Stimulated activated CD4-positive, alpha-beta T cell treated with anti-CD3 and anti-CD28 coated beads, Interleukin-15, amount 100 ng/mL, for 24 hours (primary cell): Measurements from ENCODE around the gene PIP5KL1.
"Not testable (repeated sequence)": the region's sequence is repeated elsewhere in the genome, so short reads cannot be mapped to it uniquely, and the experiment has no call there.

Experiments used
- DNase-seq: peaks from one replicate; pipeline ENCODE4 v3.0.0-alpha.2; 2020

The PIP5KL1 gene

DNA sequence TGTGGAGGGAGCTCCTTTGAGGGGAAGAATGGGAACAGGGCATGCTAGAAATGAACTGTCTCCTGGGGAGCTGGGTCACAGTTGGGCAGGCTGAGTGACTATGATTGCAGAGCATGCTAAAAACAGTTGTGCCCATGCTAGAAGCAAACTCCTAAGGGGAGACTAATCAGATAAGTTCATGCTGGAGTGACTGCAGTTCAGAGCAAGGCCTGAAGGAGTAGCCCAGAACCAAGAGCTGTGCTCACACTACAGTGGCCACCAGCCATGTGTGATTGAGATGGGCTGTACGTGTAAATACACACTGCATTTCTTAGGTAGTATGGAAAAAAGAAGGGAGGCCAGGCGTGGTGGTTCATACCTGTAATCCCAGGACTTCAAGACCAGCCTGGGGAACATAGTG, 42.8 kb downstream of the PIP5KL1 start:
- DNase-seq = no peak

DNA sequence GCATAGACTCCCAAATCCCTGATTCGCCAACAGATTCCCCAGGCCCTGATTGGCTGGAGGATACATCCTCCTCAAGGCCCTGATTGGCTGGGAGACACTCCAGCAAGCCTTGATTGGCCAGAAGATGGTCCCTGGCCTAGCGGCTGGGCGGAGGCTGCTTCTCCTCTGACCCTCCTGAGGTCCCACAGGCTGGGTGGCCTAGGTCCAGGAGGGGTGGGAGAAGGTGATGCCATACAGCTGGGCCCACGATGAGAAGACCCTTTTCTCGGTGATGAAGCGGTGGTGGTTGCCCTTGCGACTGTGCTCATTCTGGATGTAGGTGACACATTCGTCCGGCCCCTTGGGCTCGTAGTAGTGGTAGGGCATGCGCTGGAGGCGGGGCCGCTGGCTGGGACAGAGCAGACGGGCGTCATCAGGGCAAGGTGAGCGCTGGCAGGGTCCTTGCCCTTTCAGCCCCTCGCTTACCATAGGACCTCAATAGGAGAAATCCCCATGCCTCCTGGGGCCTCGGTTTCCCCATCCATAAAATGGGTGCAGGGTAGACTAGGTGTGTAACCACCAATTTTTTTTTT, 44.1 kb downstream of the PIP5KL1 start:
- DNase-seq = no peak

GRCh38 chr9:127885508-127886281, 44.9 kb downstream of the PIP5KL1 start:
- no peak for DNase-seq

DNA sequence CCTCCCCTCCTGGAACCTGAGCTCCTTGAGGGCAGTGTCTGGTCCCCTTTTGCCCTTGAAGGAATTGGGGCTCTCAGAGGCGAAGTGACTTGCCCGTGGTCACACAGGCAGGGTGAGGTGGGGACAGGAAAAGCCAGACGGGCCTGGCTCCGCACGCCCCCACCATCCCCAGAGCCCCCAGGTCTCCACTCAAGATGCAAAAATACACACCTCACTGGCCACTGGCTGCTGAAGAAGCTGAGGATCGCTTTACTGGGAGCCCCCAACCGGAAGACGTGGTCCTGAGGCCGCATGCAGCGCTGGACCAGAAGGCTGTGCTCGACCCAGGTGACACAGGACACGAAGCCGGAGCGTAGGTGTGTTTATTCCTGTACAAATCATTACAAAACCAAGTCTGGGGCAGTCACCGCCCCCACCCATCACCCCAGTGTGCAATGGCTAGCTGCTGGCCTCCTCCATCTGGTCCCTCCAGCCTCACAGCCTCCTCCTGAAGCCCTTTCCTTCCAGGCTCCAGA, 45.5 kb downstream of the PIP5KL1 start:
- no peak for DNase-seq

DNA sequence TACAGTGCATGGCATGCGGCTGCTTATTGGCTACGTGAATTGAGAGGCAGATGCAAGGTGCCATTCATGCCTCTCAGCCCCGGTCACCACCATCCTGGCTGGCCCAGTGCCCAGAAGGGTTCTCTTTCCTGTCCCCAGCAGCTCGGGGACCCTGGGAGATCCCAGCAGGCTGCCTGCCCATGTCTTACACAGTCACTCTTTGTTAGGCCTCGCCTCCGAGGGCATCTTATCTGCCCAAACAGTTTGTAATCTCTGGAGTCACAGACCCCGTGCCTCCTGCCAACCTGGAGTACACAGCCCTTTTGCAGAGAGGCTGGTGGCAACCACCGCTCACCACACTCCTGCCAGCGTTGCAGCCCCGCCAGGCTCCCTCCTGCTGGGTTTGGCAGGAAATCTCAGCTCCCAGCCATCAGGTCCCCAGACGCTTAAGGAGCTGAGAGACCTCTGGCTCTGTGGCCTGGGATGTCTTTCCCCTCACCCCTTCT, 46.1 kb downstream of the PIP5KL1 start:
- no peak for DNase-seq

DNA sequence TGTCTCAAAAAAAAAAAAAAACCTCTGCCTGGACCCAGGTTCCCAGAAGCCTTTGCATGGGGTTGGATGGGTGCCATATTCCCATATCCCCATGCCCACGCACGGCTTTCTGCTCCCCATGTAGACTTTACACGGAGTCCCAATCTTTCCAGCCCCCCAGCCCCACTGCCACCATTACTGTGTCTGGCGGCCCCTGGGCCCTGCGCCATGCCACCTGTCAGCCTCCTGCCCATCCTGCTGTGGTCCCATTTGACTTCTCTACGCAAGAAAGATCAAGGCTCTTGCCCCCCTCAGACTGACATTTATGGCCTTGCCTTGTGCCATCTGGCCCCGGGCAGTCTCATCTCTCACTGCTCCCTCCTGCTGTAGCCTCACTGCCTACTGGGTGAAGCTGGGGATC, 46.6 kb downstream of the PIP5KL1 start:
- DNase-seq = no peak

GRCh38 chr9:127881715-127882114, 48.9 kb downstream of the PIP5KL1 start:
- DNase-seq = not testable (repeated sequence)

GRCh38 chr9:127880143-127880542, 50.4 kb downstream of the PIP5KL1 start:
- DNase-seq = no peak

DNA sequence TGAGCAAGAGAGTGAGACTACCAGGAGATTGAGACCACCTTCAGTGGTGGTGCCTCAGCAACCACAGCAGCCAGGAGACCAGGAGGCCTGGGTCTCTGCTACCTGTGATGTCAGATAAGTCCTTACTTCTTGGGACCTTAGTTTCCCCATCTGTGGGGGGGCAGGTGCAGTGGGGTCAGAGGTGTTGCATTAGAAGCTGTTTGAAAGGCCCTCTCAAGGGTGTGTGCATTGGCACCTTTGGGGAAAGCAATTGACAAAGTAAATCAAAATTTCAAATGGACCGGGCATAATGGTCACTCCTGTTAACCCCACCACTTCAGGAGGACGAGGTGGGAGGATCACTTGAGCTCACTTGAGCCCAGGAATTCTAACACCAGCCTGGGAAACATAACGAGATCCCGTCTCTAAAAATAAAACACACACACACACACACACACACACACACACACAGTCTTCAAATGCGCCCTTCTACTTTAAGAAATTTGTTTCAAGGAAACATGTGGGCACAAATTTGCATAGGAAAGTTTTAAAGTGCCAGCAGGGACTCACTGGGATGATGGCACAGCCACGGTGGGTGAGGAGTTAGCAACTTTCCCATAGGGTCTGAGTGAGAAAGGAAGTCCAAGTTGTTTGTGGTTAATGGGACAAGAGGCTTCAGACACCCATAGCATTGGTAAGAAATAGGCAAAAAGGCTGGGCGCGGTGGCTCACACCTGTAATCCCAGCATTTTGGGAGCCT, 51.8 kb downstream of the PIP5KL1 start:
- DNase-seq = no peak

DNA sequence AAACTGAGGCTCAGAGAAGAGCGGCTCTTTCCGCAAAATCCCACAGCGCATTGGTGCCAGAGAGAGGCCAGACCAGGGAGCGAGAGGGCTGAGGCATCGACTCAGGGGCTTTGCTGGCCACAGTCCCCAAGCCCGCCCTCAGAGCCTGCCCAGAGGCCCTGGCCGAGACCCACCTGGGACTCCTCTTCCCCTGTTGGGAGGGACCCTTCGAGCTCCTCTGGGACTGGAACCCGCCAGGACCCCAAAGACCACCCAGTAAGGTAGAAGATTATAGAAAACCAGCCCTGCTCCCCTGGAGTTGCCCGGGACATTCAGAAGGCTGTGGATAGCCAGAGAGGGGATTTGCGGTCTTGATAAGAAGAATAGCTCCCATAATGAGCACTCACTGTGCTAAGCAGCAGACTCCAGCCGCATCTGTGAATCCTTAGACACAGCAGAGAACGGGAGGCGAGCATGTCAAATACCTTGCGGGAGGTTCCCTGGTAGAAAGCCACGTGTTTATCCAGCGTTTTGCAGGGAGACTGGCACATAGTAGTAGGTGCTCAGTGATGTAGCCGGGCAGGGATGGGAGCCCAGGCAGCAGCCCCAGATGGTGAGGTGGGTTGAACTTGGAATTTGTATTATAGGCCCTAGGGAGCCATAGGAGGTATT, 52.5 kb downstream of the PIP5KL1 start:
- DNase-seq = no peak

GRCh38 chr9:127877566-127877998, 53.0 kb downstream of the PIP5KL1 start, which contains the start of gene AK1:
Gene AK1 (minus strand): TSS chr9:127877675. CDS start chr9:127874617, 3,058 bp downstream.
- no peak for DNase-seq

DNA sequence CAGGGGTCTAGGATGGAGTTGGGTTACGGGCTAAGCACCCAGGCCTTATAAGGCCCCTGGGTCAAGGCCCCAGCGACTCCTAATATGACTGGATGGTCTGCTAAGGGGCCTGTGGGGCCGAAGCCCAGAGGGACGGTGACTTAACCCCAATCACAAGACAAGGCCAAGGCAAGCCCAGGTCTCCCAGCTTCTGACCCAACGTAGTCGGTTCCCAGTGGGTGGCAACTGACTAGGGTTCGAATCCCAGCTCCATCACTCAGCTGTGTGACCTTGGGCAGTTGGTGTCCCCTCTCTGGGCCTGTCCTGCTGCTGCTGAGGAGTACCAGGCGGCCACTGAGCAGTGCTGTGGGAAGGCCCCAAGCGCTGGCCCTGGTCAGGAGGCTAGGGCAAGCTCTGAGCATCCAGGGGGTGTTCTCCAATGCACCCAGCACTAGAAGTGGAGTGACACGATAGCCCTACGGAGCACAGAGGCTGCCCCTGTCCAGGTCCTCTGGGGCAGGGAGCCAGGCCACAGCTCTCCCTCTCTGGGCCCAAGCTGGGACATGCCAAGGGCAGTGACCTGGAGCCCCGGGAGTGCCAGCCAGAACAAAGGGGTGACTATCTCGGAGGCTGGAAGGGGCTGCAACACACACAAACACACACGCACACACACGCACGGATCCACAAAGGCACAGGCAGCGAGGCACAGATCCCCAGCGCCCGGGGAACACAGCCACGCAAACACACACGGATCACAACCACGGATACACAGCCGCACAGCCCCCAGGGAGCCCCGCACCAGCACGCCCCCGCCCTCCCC, 53.6 kb downstream of the PIP5KL1 start:
- no peak for DNase-seq

GRCh38 chr9:127876026-127876763, 54.4 kb downstream of the PIP5KL1 start:
- no peak for DNase-seq

DNA sequence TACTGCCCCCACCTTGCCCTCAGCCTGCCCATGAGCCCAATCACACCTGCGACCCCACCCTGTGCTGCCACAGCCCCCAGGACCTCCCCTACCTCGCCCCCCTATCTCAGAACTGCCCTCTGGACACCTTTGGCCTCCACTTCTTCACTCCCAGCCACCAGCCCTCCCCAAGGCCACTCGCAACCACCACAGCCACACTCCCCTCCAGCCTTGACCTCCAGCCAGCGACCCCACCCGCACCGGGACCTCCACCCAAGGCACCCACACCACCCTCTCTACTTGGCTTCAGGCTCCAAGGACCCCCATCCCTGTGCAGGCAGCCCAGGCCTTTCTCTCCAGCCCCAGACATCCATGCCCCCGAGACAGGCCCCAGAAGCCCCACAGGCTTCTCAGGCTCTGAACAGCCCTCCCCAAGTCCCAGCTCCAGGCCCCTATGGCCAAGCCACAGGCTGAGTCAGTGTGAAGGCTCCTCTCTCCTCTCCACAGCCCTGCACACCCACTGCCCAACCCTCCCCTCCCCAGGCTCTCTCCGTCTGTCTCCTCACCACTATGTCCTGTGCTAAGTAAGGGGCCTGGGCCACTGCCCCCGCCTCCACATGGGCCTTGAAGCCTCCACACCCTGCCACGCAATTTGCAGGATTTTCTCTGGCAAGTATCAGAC, 55.1 kb downstream of the PIP5KL1 start:
- DNase-seq = no peak

DNA sequence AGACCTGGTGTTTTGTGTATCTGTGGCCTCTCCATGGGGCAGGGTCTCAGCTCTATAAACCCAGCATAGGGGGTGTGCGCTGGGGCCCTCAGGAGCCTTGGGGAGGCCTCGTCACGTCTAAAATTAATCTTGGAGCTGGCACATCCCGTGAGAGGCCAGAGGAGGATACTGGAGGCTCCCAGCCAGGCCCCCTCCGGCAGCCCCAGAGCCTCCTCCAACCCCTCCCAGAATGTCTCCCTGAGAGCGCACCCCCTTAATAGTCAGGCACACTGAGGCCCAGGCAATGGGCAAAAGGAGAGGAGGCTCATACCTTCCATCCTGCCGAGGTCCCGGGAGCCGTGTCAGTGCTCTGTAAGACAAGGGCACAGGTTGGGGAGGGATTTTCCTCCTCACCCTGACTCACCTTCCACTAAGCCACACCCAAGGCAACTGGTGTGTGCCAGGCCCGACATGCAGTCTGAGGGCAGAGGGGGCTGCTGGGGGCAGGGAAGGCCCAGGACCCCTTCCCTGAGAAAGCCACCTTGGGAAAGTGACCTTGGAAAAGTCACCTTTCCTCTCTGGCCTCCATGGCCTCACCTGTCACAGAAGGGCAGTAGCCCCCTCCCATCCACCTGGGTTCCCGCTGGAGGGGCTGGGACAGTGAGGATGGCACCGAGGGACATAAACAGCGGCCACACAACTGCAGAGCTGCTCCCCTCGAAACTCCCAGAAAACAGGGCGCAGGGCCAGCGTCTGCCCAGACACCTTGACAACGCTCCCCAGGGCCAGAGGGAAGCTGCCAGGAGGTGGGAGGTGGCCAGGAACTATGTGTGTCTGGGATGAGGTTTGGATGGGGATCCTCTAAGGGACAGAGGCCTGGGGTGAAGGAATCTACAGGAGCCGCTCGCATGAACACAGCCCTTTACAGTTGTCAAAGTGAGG, 56.0 kb downstream of the PIP5KL1 start:
- DNase-seq = no peak

- DNase-seq = no peak
These were observed 56.7 kb downstream of the PIP5KL1 start for GRCh38 chr9:127873886-127874285.

DNA sequence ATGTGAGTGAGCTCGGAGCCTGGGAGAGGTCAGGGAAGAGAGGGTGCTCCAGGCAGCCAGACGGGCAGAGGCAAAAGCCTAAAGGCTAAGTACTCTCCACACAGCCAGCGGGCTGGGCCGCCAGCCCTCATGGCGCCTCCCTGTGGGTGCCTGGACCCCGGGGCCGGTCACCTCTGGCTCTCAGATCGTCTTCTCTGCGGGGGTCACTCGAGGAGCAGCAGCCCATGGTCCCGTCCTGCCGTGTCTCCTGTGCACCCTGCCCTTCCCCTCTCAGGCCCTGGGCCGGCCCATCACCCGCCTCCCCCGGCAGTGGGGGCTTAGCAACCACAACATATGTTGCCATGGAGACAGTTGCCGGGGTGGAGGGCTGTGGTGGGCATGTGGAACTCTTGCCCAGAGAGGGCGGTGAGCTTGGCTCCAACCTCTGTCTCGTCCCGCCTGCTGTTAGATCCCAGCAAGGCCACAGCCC, 57.3 kb downstream of the PIP5KL1 start:
- no peak for DNase-seq

DNA sequence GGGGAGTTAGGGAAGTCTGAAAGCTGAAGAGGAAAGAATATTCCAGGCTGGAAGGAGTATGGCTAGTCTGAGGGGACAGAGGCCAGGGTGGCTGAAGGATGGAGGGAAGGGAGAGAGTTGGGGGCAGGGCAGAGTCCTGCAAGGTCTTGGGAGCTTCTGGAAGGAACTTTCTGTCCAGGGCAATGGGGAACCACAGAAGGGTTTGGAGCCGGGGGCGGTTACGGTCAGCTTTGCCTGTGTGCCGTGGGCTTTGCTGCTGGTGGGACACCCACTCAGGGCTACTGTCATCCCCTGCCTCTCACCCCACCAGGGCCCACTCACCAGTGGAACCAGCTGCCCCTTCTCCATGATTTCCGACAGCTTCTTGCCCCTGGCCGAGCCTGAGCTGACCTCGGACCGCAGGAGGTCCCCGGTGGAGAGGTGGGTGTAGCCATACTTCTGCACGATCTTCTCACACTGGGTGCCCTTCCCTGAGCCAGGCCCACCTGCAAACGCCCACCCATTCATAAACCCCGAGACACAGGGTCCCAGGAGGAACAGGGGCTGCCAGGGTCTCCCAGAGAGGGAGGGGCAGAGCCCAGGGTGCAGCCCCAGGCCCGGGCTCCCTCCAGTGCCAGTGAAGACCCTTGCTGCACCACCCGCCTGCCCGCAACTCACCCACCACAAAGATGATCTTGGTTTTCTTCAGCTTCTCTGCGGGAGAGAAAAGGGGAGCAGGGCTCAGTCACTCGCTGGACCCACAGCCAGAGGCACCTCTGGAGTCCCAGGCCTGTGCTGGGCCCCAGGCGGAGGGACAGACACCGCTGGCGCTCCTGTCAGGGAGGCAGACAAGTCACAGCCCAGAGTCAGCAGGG, 58.0 kb downstream of the PIP5KL1 start:
- no peak for DNase-seq

DNA sequence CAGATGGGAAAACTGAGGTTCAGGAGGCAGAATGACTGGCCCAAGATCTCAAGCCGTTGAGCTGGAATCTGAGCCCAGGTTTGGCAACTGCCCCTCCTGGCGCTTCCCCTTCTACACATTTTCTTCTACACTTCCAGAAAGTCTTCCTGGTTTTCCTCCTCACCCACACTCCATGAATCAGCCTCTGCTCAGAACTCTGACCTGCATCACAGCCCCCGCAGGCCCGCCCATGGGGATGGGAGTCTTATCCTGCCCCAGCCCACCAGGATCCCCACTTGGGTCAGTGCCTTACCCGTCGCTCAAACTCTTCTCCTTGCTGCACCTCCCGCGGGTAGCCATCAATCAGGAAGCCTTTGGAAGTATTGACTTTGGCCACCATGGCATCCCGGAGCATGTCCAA, 59.0 kb downstream of the PIP5KL1 start:
- DNase-seq = no peak
